SU-DHL-6 (cell line): ENCODE measurements around the gene YIPF3.

Source experiments
- EZH2phosphoT487 ChIP-seq: fragments of 200-600 bp; sonication (generic), shearing (Covaris generic); conservative IDR thresholded peaks from 2 replicates; pipeline ENCODE4 v1.6.1; 2018; ENCODE audit warnings: mild to moderate bottlenecking, antibody characterized with exemption, low read length, moderate library complexity, mixed read lengths
- TF ChIP-seq, protein P1 (sequence below): fragments of 200-600 bp; sonication (generic); IDR thresholded peaks from one replicate; pipeline ENCODE4 v1.5.1; 2017; ENCODE audit warnings: antibody characterized with exemption, mild to moderate bottlenecking, low read length, moderate library complexity; ENCODE audit not compliant: insufficient read depth, poor library complexity, severe bottlenecking

DNA sequence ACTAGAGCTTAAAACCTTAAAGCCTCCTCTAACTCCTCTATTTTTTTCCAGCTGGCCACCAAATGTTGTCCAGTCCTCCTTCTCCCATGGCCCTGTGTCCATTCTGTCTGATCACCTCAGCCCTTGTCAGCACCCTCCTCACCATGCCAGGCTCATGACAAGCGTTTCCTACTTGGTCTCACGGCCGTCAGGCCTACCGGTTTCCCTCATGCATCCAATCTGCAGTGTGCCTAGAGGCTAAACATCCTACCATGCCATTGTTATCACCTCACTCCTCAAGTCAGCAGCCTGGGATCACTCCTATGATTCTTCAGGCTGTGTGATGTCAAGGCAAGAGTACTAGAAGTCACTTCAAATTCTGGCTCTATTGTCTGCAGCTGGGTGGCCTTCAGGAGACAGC, 49.0 kb downstream of the YIPF3 start:
- TF ChIP-seq, protein P1, sequence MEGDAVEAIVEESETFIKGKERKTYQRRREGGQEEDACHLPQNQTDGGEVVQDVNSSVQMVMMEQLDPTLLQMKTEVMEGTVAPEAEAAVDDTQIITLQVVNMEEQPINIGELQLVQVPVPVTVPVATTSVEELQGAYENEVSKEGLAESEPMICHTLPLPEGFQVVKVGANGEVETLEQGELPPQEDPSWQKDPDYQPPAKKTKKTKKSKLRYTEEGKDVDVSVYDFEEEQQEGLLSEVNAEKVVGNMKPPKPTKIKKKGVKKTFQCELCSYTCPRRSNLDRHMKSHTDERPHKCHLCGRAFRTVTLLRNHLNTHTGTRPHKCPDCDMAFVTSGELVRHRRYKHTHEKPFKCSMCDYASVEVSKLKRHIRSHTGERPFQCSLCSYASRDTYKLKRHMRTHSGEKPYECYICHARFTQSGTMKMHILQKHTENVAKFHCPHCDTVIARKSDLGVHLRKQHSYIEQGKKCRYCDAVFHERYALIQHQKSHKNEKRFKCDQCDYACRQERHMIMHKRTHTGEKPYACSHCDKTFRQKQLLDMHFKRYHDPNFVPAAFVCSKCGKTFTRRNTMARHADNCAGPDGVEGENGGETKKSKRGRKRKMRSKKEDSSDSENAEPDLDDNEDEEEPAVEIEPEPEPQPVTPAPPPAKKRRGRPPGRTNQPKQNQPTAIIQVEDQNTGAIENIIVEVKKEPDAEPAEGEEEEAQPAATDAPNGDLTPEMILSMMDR = no peak
- no peak for TF ChIP-seq EZH2phosphoT487
